ENCODE data around the gene FMO5. TPM values are rescaled to one million over a fixed set of nuclear protein-coding genes. Genes with fewer than 3 reads are reported as not detected.

Gene FMO5
- total RNA-seq, 1 donor from 2014 or later, result 0.25 TPM

DNA sequence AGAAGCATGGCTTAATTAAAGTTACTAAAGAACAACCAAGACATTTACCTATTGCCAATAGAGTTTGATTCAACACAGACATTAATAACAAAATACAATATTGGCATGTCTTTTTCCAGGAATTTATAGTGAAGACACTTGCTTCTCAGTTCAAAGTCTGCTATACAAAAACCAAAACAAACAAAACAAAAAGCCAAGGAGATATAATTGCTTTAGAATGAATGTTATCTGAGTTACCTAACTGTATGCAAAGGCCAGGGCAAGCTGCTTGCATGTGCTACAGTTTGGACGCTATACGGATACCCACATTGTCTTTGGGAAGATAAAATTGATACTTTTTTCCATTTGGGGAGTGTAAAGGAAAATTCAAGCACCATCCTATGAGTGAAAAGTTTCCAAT is 13.6 kb downstream of the FMO5 start:
- H3K4me3 Mint-ChIP-seq (ENCODE audit: unreplicated experiment), result no peak overlapping the region
- no peak for DNase-seq
- H3K9me3 Mint-ChIP-seq (ENCODE audit: unreplicated experiment), result peaks cover 1% of the 10 kb centered on the region
- no peaks in the 10 kb centered on the region for H3K36me3 Mint-ChIP-seq (ENCODE audit: unreplicated experiment)
- no peaks in the 10 kb centered on the region for H3K27me3 Mint-ChIP-seq (ENCODE audit: unreplicated experiment)
- TF ChIP-seq, protein P1, sequence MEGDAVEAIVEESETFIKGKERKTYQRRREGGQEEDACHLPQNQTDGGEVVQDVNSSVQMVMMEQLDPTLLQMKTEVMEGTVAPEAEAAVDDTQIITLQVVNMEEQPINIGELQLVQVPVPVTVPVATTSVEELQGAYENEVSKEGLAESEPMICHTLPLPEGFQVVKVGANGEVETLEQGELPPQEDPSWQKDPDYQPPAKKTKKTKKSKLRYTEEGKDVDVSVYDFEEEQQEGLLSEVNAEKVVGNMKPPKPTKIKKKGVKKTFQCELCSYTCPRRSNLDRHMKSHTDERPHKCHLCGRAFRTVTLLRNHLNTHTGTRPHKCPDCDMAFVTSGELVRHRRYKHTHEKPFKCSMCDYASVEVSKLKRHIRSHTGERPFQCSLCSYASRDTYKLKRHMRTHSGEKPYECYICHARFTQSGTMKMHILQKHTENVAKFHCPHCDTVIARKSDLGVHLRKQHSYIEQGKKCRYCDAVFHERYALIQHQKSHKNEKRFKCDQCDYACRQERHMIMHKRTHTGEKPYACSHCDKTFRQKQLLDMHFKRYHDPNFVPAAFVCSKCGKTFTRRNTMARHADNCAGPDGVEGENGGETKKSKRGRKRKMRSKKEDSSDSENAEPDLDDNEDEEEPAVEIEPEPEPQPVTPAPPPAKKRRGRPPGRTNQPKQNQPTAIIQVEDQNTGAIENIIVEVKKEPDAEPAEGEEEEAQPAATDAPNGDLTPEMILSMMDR (IDR thresholded peaks at IDR 0.05; ENCODE audit: partially characterized antibody, unreplicated experiment), result no peak
- H3K4me1 Mint-ChIP-seq (ENCODE audit: low read depth, unreplicated experiment), result no peaks in the 10 kb centered on the region
- H3K27ac Mint-ChIP-seq (ENCODE audit: unreplicated experiment), result no peak overlapping the region

DNA sequence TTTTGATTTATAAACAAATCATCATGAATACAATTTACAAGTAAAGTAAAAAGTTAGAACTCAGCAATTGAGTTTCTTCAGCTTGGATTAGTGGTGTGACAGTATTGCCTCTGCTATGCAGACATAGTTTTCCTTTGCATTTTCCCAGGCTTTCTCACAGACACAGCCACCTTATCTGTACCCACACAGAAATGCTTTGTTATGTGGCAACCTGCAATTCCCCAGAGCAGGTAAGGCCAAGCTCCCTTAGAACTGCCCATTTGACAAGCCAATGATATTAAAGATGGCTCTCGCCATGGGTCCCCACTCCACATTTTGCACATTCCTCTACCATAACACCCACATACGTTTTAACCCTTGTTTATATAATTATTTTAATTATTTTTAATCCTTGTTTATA is 14.2 kb downstream of the FMO5 start:
- Mint-ChIP-seq H3K4me3 (ENCODE audit: unreplicated experiment) (no peak overlapping the region), H3K36me3 (ENCODE audit: unreplicated experiment) (no peaks in the 10 kb centered on the region), H3K4me1 (ENCODE audit: low read depth, unreplicated experiment) (no peaks in the 10 kb centered on the region), H3K9me3 (ENCODE audit: unreplicated experiment) (peaks cover 1% of the 10 kb centered on the region), H3K27me3 (ENCODE audit: unreplicated experiment) (no peaks in the 10 kb centered on the region), H3K27ac (ENCODE audit: unreplicated experiment) (no peak overlapping the region)
- TF ChIP-seq, protein P1 (IDR thresholded peaks at IDR 0.05; ENCODE audit: partially characterized antibody, unreplicated experiment), result no peak
- DNase-seq, result no peak

GRCh38 chr1:147209825-147210821 is 15.0 kb downstream of the FMO5 start:
- H3K9me3 Mint-ChIP-seq (ENCODE audit: unreplicated experiment), result peaks cover 1% of the 10 kb centered on the region
- DNase-seq, result no peak
- no peaks in the 10 kb centered on the region for H3K4me1 Mint-ChIP-seq (ENCODE audit: low read depth, unreplicated experiment)
- H3K27ac Mint-ChIP-seq (ENCODE audit: unreplicated experiment), result no peak overlapping the region
- no peaks in the 10 kb centered on the region for H3K36me3 Mint-ChIP-seq (ENCODE audit: unreplicated experiment)
- no peak overlapping the region for H3K4me3 Mint-ChIP-seq (ENCODE audit: unreplicated experiment)
- H3K27me3 Mint-ChIP-seq (ENCODE audit: unreplicated experiment), result no peaks in the 10 kb centered on the region
- TF ChIP-seq, protein P1 (IDR thresholded peaks at IDR 0.05; ENCODE audit: partially characterized antibody, unreplicated experiment), result no peak

GRCh38 chr1:147208619-147209018 is 16.5 kb downstream of the FMO5 start:
- Mint-ChIP-seq H3K27me3 (ENCODE audit: unreplicated experiment) (no peaks in the 10 kb centered on the region), H3K9me3 (ENCODE audit: unreplicated experiment) (no peaks in the 10 kb centered on the region), H3K27ac (ENCODE audit: unreplicated experiment) (no peak overlapping the region), H3K4me3 (ENCODE audit: unreplicated experiment) (no peak overlapping the region), H3K36me3 (ENCODE audit: unreplicated experiment) (no peaks in the 10 kb centered on the region), H3K4me1 (ENCODE audit: low read depth, unreplicated experiment) (no peaks in the 10 kb centered on the region)
- DNase-seq, result no peak
- TF ChIP-seq, protein P1 (IDR thresholded peaks at IDR 0.05; ENCODE audit: partially characterized antibody, unreplicated experiment), result no peak

- Mint-ChIP-seq H3K9me3 (ENCODE audit: unreplicated experiment) (no peaks in the 10 kb centered on the region), H3K27me3 (ENCODE audit: unreplicated experiment) (no peaks in the 10 kb centered on the region), H3K36me3 (ENCODE audit: unreplicated experiment) (no peaks in the 10 kb centered on the region), H3K27ac (ENCODE audit: unreplicated experiment) (no peak overlapping the region), H3K4me3 (ENCODE audit: unreplicated experiment) (no peak overlapping the region), H3K4me1 (ENCODE audit: low read depth, unreplicated experiment) (no peaks in the 10 kb centered on the region)
- TF ChIP-seq, protein P1 (IDR thresholded peaks at IDR 0.05; ENCODE audit: partially characterized antibody, unreplicated experiment), result no peak
- no peak for DNase-seq
Observed at GRCh38 chr1:147207192-147207591, 17.9 kb downstream of the FMO5 start.
